NT2/D1 (cell line): ENCODE data around the gene RUNX1.

Experiments used
- DNase-seq: peaks from one replicate; pipeline ENCODE4 v3.0.0-alpha.2; 2011; ENCODE audit warnings: low read depth, low spot score
- H3K27me3 ChIP-seq: 2 replicates; pipeline ENCODE4 v1.6.0; 2011; ENCODE audit warnings: mild to moderate bottlenecking; ENCODE audit not compliant: insufficient read length, insufficient read depth
- H3K36me3 ChIP-seq: 2 replicates; pipeline ENCODE4 v1.6.1; 2011; ENCODE audit warnings: mild to moderate bottlenecking, low read length, mixed read lengths; ENCODE audit not compliant: insufficient read depth, insufficient read length
- H3K4me1 ChIP-seq: 2 replicates; pipeline ENCODE4 v1.5.1; 2011; ENCODE audit not compliant: insufficient read depth, insufficient read length
- H3K4me3 ChIP-seq: 2 replicates; pipeline ENCODE4 v1.5.1; 2011; ENCODE audit warnings: low read depth; ENCODE audit not compliant: insufficient read length
- H3K9ac ChIP-seq: 2 replicates; pipeline ENCODE4 v1.6.0; 2011; ENCODE audit warnings: low read depth; ENCODE audit not compliant: insufficient read length
- H3K9me3 ChIP-seq: 2 replicates; pipeline ENCODE4 v1.5.1; 2011; ENCODE audit warnings: mild to moderate bottlenecking, low read length; ENCODE audit not compliant: insufficient read depth
- SUZ12 ChIP-seq: IDR thresholded peaks from 2 replicates; pipeline ENCODE4 v1.6.1; 2011; ENCODE audit not compliant: insufficient read length, insufficient read depth; ENCODE audit errors: extremely low read depth
- YY1 ChIP-seq: IDR thresholded peaks from 2 replicates; pipeline ENCODE4 v1.6.1; 2011; ENCODE audit not compliant: insufficient read length, insufficient read depth
- ZNF274 ChIP-seq: IDR thresholded peaks from 2 replicates; pipeline ENCODE4 v1.6.1; 2011; ENCODE audit warnings: mild to moderate bottlenecking, low read depth, low read length

The RUNX1 gene

DNA sequence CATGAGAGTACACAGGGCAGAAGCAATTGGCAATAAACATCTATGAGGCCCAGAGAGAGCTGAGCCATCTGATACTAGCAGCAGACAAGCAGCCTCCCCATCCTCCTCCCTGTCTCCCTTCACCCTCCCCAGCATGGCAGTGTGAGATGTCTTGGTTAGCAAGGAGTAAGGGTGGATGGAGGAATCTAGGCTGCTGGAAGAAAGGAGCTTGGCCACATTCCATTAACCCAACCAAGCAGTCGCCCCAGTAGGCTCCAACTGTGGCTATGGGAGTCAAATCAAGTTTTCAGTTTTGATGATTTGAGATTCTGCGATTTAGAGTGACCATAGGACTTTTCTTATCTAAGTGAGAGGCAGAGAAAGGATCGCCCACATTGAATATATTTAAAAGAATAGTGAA is 12.9 kb upstream of the RUNX1 start:
- Histone ChIP-seq H3K36me3 (no peaks in the 10 kb centered on the region), H3K4me1 (no peaks in the 10 kb centered on the region), H3K9me3 (no peaks in the 10 kb centered on the region), H3K4me3 (no peak overlapping the region), H3K9ac (no peak overlapping the region), H3K27me3 (no peaks in the 10 kb centered on the region)
- no peak for DNase-seq
- no peak for TF ChIP-seq YY1
- no peak for TF ChIP-seq SUZ12
- TF ChIP-seq ZNF274: no peak

DNA sequence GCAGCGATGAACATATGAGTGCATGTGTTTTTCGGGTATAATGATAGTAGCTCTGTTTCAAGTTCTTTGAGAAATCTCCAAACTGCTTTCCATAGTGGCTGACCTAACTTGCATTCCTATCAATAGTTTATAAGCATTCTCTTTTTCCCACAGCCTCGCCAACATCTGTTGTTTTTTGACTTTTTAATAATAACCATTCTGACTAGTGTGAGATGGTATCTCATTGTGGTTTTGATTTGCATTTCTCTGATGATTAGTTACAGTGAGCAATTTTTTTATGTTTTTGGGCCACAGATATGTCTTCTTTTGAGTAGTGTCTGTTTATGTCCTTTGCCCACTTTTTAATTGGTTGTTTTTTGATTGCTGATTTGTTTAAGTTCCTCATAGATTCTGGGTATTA is 10.6 kb upstream of the RUNX1 start:
- Histone ChIP-seq H3K4me3 (no peak overlapping the region), H3K9me3 (no peaks in the 10 kb centered on the region), H3K9ac (no peak overlapping the region), H3K36me3 (no peaks in the 10 kb centered on the region), H3K27me3 (no peaks in the 10 kb centered on the region), H3K4me1 (no peaks in the 10 kb centered on the region)
- TF ChIP-seq ZNF274 (no peak), SUZ12 (no peak), YY1 (no peak)
- DNase-seq: no peak

DNA sequence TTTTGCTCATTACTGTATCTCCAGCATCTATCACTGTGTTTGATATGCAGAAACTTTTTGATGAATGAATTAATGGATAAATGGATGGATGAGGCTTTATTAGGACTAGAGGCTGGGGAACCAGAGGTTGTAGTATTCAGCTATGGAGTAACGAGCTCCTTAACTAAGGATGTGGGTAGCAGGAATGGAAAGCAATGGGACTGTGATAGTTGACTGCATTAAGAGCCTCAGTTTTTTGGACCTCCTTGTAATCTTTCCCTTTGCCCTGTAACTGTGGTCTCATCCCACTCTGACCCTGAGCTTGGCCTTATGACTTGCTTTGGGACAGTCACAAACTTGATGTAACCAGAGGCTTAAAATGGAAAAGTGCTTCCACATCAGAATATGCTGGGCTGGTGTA is 9.0 kb upstream of the RUNX1 start:
- no peaks in the 10 kb centered on the region for H3K9me3 ChIP-seq
- H3K4me3 ChIP-seq: no peak overlapping the region
- H3K9ac ChIP-seq: no peak overlapping the region
- TF ChIP-seq ZNF274: no peak
- no peak for TF ChIP-seq YY1
- no peak for TF ChIP-seq SUZ12
- no peak for DNase-seq
- H3K4me1 ChIP-seq: no peaks in the 10 kb centered on the region
- no peaks in the 10 kb centered on the region for H3K27me3 ChIP-seq
- no peaks in the 10 kb centered on the region for H3K36me3 ChIP-seq

DNA sequence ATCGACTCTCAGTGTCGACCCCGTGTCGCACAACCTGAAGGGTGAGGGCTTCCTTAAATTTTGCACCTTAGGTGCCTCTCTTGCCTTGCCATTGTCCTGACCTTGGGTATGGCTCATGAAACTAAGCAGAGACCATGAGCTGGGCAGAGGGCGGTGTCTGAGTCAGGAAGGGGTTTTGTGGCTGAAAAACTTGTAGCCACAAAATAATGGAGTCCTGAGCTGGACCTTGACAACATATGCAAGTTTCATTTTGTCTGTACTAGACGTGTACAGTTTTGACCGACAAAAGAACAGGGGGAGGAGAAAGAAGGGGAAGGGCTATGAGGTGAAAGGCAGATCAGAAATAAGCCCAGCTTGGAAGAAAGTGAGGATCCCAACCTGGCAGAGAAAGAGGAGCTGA is 8.3 kb upstream of the RUNX1 start:
- DNase-seq: no peak
- Histone ChIP-seq H3K4me1 (no peaks in the 10 kb centered on the region), H3K9me3 (no peaks in the 10 kb centered on the region), H3K36me3 (no peaks in the 10 kb centered on the region), H3K9ac (no peak overlapping the region), H3K4me3 (no peak overlapping the region), H3K27me3 (no peaks in the 10 kb centered on the region)
- TF ChIP-seq ZNF274: no peak
- TF ChIP-seq YY1: no peak
- no peak for TF ChIP-seq SUZ12

DNA sequence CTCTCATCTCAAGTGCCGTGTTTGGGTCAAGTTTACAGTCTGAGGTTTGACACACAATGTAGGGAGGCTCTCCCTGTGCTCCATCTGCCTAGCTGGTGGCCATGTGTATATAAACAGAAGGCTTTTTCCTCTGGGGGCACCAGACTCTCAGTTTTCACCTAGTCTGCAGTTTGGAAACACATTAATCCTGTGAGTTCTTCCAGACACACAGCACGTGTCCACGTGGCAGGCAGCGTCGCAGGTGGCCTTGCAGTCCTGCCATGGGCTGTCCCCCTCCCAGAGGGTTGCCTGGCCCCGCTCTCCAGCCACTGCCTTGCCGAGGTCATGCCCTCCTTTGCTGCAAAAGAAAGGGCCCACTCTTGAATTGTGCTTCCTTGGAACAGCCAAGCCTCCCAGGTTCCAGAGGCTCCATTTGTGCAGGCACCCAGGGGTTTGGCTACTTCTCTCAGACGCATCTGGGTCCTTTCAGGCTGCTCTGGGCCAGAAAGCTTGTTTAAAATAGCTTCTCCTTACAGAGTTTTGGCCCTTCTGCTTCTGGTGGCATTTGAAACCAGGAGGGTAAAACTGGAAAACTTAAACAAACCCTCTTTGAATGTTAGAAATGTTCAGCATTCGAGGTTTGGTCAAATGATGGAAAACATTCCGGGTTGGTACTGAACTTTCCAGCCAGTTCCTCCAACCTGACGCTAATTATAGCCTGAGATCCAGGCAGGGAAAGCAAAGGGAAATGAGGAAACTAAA is 4.4 kb upstream of the RUNX1 start:
- Histone ChIP-seq H3K9me3 (no peaks in the 10 kb centered on the region), H3K4me1 (peaks cover 2% of the 10 kb centered on the region), H3K27me3 (no peaks in the 10 kb centered on the region), H3K36me3 (no peaks in the 10 kb centered on the region), H3K9ac (no peak overlapping the region), H3K4me3 (no peak overlapping the region)
- TF ChIP-seq ZNF274: no peak
- no peak for TF ChIP-seq YY1
- no peak for TF ChIP-seq SUZ12
- DNase-seq: no peak

DNA sequence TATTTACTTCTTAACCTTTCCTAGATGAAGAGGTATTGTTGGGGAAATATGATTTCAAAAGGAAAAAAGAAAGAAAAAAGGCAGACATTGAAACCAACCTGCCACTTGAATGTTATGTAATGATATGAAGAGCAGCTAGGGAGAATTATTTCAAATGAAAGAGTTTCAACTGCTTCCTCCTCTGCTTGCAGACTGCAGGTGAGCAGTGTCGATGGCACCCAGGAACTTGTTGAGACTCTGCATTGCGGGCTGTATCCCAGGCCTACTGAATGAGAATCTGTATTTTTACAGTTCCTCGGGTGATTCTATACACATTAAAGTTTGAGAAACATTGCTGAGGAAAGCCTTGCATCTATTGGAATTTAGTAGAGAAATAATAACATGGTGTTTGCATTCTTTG is 3.7 kb upstream of the RUNX1 start:
- Histone ChIP-seq H3K9ac (no peak overlapping the region), H3K36me3 (no peaks in the 10 kb centered on the region), H3K4me3 (no peak overlapping the region), H3K4me1 (peaks cover 2% of the 10 kb centered on the region), H3K9me3 (no peaks in the 10 kb centered on the region), H3K27me3 (no peaks in the 10 kb centered on the region)
- no peak for DNase-seq
- TF ChIP-seq YY1 (no peak), ZNF274 (no peak), SUZ12 (no peak)

DNA sequence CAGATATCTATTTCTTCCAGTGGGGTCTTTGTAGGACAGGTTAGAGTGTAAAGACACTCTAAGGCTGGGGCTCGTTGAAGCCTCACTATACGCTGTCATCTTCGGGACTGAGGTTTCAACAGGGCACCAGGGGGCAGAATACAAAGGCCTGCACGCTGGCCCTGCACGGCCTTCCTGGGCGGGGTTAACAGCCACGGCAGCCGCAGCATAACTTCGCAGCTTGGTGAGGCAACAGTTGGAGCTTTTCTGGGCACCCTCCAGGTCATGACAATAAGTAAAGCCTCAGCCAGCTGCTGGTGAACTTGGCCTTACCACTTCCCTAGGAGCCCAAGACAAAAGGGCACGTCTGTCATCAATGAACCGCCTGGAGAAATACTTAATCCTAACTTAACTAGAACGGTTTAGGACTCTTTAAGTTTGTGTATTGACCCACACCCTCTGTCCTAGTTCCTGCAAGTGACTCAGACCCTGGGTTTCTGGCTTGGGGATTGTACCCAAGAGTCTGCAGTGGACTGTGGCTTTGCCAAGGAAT is 2.3 kb upstream of the RUNX1 start:
- Histone ChIP-seq H3K9me3 (no peaks in the 10 kb centered on the region; the same call in 1 of the 2 replicates), H3K4me3 (no peak overlapping the region), H3K27me3 (no peaks in the 10 kb centered on the region), H3K4me1 (peaks cover 2% of the 10 kb centered on the region), H3K36me3 (no peaks in the 10 kb centered on the region), H3K9ac (no peak overlapping the region)
- peak; percentile 70 for DNase-seq
- TF ChIP-seq ZNF274 (no peak), YY1 (peak; percentile 28)
